ENCODE data around the gene SLC8B1.

DNA sequence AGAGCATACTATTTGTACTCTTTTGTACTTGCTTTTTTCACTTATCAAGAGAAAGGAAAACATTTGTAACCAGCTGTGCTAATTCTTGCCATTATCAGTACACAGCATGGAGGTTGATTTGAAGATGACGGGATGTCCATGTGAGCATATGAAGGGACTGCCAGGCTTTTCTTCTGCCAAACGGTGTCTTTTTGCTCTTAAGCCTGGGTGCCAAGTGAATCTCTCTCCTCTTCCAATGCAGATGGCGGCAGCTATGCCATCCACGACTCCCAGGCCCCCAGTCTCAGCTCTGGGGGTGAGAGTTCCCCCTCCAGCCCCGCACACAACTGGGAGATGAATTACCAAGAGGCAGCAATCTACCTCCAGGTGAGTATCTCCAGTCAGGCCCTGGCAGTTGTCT lies 74.8 kb downstream of the SLC8B1 start:
- TF ChIP-seq CTCF (IDR thresholded peaks at IDR 0.05): no peak
- no peak for TF ChIP-seq POLR2A (IDR thresholded peaks at IDR 0.05)
- no peak for TF ChIP-seq POLR2AphosphoS5 (IDR thresholded peaks at IDR 0.05)
